ENCODE results near the gene EEF1E1. TPM values are rescaled to one million over a fixed set of nuclear protein-coding genes. Genes with fewer than 3 reads are reported as not detected.

Gene EEF1E1
- total and polyA plus RNA-seq, 4 donors = 12.9 to 30.6 (median 18.3) TPM

DNA sequence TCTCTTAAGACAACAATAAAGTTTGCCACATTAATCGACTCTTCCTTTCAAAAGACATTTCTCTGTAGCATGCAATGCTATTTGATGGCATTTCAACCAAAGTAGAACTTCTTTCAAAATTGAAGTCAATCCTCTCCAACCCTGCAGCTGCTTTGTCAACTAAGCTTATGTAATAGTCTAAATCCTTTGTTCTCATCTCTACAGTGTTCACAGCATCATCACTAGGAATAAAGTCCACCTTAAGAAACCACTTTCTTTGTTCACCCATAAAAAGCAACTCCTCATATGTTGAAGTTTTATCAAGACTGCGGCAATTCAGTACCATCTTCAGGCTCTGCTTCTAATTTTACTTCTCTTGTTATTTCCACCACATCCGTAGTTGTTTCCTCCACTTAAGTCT is 26.6 kb downstream of the EEF1E1 start:
- no peak overlapping the region for H3K27ac ChIP-seq (ENCODE audit: low read depth in 1 of 2, low read length in 2 of 2)
- H3K36me3 ChIP-seq (ENCODE audit: control insufficient read depth in 4 of 4, insufficient read depth in 3 of 4, low read depth in 1 of 4, low read length in 3 of 4) = no peaks in the 10 kb centered on the region
- no peaks in the 10 kb centered on the region for H3K27me3 ChIP-seq (ENCODE audit: control insufficient read depth in 4 of 4, insufficient read depth in 4 of 4, low read length in 3 of 4)
- WGBS = 80% methylated on average over 3 of the region's 3 CpGs
- H3K4me3 ChIP-seq (ENCODE audit: low read depth in 1 of 3, low read length in 3 of 3) = no peak overlapping the region
- H3K9ac ChIP-seq (ENCODE audit: low read depth in 1 of 2, low read length in 2 of 2) = no peak overlapping the region
- H3K9me3 ChIP-seq (ENCODE audit: control insufficient read depth in 4 of 4, low read length in 3 of 4) = no peaks in the 10 kb centered on the region
- peaks cover 5 to 24% (median 17%) of the 10 kb centered on the region in 4 donors for H3K4me1 ChIP-seq (ENCODE audit: control insufficient read depth in 4 of 4, insufficient read depth in 4 of 4, low read length in 3 of 4)
- TF ChIP-seq HNF4A (conservative IDR thresholded peaks at IDR 0.05) = peak in 1 of 2 donors; percentile 9
- no peak for TF ChIP-seq FOXA2 (IDR thresholded peaks at IDR 0.05)
- DNase-seq (ENCODE audit: low spot score) = no peak

DNA sequence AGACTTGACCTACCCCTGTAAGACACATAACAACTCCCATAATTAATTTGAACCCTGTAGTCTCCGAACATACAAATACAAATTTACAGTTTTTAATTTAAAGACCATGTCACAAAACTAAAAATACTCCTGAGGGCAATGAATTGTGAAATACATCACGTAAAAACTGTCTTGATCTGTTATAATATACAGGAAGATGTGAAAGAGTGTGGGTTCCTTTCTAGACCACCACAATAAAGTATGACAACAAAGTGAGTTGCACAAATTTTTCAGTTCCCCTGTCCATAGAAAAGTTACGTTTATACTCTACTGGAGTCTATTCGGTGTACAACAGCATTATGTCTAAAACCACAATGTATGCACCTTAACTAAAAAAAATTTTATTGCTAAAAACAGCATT is 27.2 kb downstream of the EEF1E1 start:
- H3K4me1 ChIP-seq (ENCODE audit: control insufficient read depth in 4 of 4, insufficient read depth in 4 of 4, low read length in 3 of 4) = peaks cover 3 to 20% (median 14%) of the 10 kb centered on the region in 4 donors
- H3K9me3 ChIP-seq (ENCODE audit: control insufficient read depth in 4 of 4, low read length in 3 of 4) = no peaks in the 10 kb centered on the region
- H3K4me3 ChIP-seq (ENCODE audit: low read depth in 1 of 3, low read length in 3 of 3) = no peak overlapping the region
- H3K9ac ChIP-seq (ENCODE audit: low read depth in 1 of 2, low read length in 2 of 2) = no peak overlapping the region
- TF ChIP-seq RXRA (IDR thresholded peaks at IDR 0.05) (no peak), YY1 (IDR thresholded peaks at IDR 0.05) (no peak), FOXA1 (IDR thresholded peaks at IDR 0.05) (no peak)
- H3K27me3 ChIP-seq (ENCODE audit: control insufficient read depth in 4 of 4, insufficient read depth in 4 of 4, low read length in 3 of 4) = no peaks in the 10 kb centered on the region
- no peaks in the 10 kb centered on the region for H3K36me3 ChIP-seq (ENCODE audit: control insufficient read depth in 4 of 4, insufficient read depth in 3 of 4, low read depth in 1 of 4, low read length in 3 of 4)
- DNase-seq (ENCODE audit: low spot score) = no peak
- no peak overlapping the region for H3K27ac ChIP-seq (ENCODE audit: low read depth in 1 of 2, low read length in 2 of 2)
- 91% methylated on average over 4 of the region's 4 CpGs for whole genome bisulfite sequencing

DNA sequence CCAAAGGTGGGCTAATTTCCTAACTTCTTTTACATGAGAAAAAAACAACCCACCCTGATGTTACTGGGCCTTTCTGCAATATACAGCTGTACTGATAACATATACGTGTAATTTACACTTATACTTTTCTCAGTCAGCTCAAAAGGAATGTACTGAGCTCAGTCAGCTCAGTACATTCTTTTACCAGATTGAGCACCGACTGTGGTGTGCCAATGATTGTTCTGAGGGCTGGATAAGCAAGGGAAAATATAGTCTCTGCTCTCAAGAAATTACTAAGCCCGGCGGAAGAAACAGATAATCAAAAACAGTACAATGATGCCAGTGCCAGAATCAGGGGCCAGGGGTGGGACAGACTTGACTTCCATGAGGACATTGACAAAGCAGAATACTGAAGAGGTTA is 28.1 kb downstream of the EEF1E1 start:
- TF ChIP-seq GABPA (IDR thresholded peaks at IDR 0.05 in 1 of 2, conservative IDR thresholded peaks at IDR 0.05 in 1 of 2) = no peak
- H3K9me3 ChIP-seq (ENCODE audit: control insufficient read depth in 4 of 4, low read length in 3 of 4) = no peaks in the 10 kb centered on the region
- WGBS = 75% methylated on average over 4 of the region's 4 CpGs

DNA sequence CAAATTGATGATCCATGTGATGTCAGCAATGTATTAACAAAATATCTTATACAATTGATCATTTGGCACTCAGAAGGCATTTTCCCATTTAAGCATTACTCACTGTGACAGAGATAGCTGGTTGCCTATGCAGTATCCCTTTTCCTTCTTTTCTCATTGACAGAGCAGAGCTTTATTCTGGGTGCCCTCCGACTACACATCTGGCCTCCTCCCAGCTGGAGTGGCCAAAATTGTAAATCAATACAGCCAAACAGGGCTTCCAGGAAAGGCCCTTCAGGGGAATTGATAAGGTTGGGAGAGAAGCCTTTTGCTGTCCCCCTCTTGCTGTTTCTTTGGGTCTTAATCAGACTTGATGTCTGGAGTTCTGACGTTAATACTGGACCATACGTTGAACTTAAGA is 28.6 kb downstream of the EEF1E1 start:
- H3K9me3 ChIP-seq (ENCODE audit: control insufficient read depth in 4 of 4, low read length in 3 of 4) = no peaks in the 10 kb centered on the region
- no peaks in the 10 kb centered on the region for H3K36me3 ChIP-seq (ENCODE audit: control insufficient read depth in 4 of 4, insufficient read depth in 3 of 4, low read depth in 1 of 4, low read length in 3 of 4)
- H3K27me3 ChIP-seq (ENCODE audit: control insufficient read depth in 4 of 4, insufficient read depth in 4 of 4, low read length in 3 of 4) = no peaks in the 10 kb centered on the region
- no peak overlapping the region for H3K27ac ChIP-seq (ENCODE audit: low read depth in 1 of 2, low read length in 2 of 2)
- WGBS = 34% methylated on average over 3 of the region's 3 CpGs
- TF ChIP-seq RAD21 (IDR thresholded peaks at IDR 0.05) (peak in 1 of 2 donors; percentile 23), SP1 (IDR thresholded peaks at IDR 0.05) (peak; percentile 11), HNF4A (conservative IDR thresholded peaks at IDR 0.05) (peak in 1 of 2 donors; percentile 21)
- TF ChIP-seq, protein P1, sequence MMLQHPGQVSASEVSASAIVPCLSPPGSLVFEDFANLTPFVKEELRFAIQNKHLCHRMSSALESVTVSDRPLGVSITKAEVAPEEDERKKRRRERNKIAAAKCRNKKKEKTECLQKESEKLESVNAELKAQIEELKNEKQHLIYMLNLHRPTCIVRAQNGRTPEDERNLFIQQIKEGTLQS (IDR thresholded peaks at IDR 0.05) = no peak
- no peak for DNase-seq (ENCODE audit: low spot score)
- no peak overlapping the region for H3K9ac ChIP-seq (ENCODE audit: low read depth in 1 of 2, low read length in 2 of 2)
- H3K4me3 ChIP-seq (ENCODE audit: low read depth in 1 of 3, low read length in 3 of 3) = no peak overlapping the region
- peaks cover 3 to 13% (median 9%) of the 10 kb centered on the region in 4 donors for H3K4me1 ChIP-seq (ENCODE audit: control insufficient read depth in 4 of 4, insufficient read depth in 4 of 4, low read length in 3 of 4)

More for the DNA sequence above, 28.1 kb downstream of the EEF1E1 start:
- peaks cover 3 to 15% (median 9%) of the 10 kb centered on the region in 4 donors for H3K4me1 ChIP-seq (ENCODE audit: control insufficient read depth in 4 of 4, insufficient read depth in 4 of 4, low read length in 3 of 4)
- no peak overlapping the region for H3K4me3 ChIP-seq (ENCODE audit: low read depth in 1 of 3, low read length in 3 of 3)
- no peaks in the 10 kb centered on the region for H3K27me3 ChIP-seq (ENCODE audit: control insufficient read depth in 4 of 4, insufficient read depth in 4 of 4, low read length in 3 of 4)
- no peaks in the 10 kb centered on the region for H3K36me3 ChIP-seq (ENCODE audit: control insufficient read depth in 4 of 4, insufficient read depth in 3 of 4, low read depth in 1 of 4, low read length in 3 of 4)
- H3K9ac ChIP-seq (ENCODE audit: low read depth in 1 of 2, low read length in 2 of 2) = no peak overlapping the region
- no peak for DNase-seq (ENCODE audit: low spot score)
- no peak overlapping the region for H3K27ac ChIP-seq (ENCODE audit: low read depth in 1 of 2, low read length in 2 of 2)

DNA sequence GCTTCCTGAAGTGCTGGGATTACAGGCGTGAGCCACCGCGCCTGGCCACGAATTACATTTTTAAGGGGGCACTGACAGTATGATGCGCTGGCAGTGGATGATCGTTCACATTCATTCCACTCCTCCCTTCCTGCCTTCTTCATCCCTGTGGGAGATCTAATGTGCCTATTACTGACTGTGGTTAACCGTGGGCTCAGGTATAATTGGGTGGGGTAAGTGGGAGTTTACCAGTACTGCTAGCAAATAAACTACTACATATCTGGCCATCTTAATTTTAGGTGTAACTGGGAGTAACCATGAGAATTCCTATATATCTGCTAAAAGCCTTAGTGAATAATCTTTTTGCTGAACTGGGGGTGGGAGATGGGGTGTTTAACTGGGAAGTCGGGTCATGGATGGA is 31.6 kb downstream of the EEF1E1 start:
- no peaks in the 10 kb centered on the region for H3K36me3 ChIP-seq (ENCODE audit: control insufficient read depth in 4 of 4, insufficient read depth in 3 of 4, low read depth in 1 of 4, low read length in 3 of 4)
- H3K27ac ChIP-seq (ENCODE audit: low read depth in 1 of 2, low read length in 2 of 2) = no peak overlapping the region
- H3K9me3 ChIP-seq (ENCODE audit: control insufficient read depth in 4 of 4, low read length in 3 of 4) = no peaks in the 10 kb centered on the region
- no peak overlapping the region for H3K9ac ChIP-seq (ENCODE audit: low read depth in 1 of 2, low read length in 2 of 2)
- no peak for DNase-seq (ENCODE audit: low spot score)
- 93% methylated on average over 8 of the region's 8 CpGs for WGBS
- no peaks in the 10 kb centered on the region for H3K27me3 ChIP-seq (ENCODE audit: control insufficient read depth in 4 of 4, insufficient read depth in 4 of 4, low read length in 3 of 4)
- no peak overlapping the region for H3K4me3 ChIP-seq (ENCODE audit: low read depth in 1 of 3, low read length in 3 of 3)
- H3K4me1 ChIP-seq (ENCODE audit: control insufficient read depth in 4 of 4, insufficient read depth in 4 of 4, low read length in 3 of 4) = peaks cover 3 to 13% (median 9%) of the 10 kb centered on the region in 4 donors
- TF ChIP-seq, protein P1 (IDR thresholded peaks at IDR 0.05) = no peak
- no peak for TF ChIP-seq NR2F2 (IDR thresholded peaks at IDR 0.05)
- TF ChIP-seq TAF1 (conservative IDR thresholded peaks at IDR 0.05) = no peak
- no peak for TF ChIP-seq RXRA (IDR thresholded peaks at IDR 0.05)
- no peak for TF ChIP-seq EGR1 (IDR thresholded peaks at IDR 0.05; ENCODE audit: low read depth in 2 of 2)
- TF ChIP-seq RAD21 (IDR thresholded peaks at IDR 0.05) = no peak
- TF ChIP-seq, protein P2, sequence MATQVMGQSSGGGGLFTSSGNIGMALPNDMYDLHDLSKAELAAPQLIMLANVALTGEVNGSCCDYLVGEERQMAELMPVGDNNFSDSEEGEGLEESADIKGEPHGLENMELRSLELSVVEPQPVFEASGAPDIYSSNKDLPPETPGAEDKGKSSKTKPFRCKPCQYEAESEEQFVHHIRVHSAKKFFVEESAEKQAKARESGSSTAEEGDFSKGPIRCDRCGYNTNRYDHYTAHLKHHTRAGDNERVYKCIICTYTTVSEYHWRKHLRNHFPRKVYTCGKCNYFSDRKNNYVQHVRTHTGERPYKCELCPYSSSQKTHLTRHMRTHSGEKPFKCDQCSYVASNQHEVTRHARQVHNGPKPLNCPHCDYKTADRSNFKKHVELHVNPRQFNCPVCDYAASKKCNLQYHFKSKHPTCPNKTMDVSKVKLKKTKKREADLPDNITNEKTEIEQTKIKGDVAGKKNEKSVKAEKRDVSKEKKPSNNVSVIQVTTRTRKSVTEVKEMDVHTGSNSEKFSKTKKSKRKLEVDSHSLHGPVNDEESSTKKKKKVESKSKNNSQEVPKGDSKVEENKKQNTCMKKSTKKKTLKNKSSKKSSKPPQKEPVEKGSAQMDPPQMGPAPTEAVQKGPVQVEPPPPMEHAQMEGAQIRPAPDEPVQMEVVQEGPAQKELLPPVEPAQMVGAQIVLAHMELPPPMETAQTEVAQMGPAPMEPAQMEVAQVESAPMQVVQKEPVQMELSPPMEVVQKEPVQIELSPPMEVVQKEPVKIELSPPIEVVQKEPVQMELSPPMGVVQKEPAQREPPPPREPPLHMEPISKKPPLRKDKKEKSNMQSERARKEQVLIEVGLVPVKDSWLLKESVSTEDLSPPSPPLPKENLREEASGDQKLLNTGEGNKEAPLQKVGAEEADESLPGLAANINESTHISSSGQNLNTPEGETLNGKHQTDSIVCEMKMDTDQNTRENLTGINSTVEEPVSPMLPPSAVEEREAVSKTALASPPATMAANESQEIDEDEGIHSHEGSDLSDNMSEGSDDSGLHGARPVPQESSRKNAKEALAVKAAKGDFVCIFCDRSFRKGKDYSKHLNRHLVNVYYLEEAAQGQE (IDR thresholded peaks at IDR 0.05) = no peak
- no peak for TF ChIP-seq JUND (IDR thresholded peaks at IDR 0.05)
- no peak for TF ChIP-seq GABPA (IDR thresholded peaks at IDR 0.05 in 1 of 2, conservative IDR thresholded peaks at IDR 0.05 in 1 of 2)
- no peak for TF ChIP-seq SP1 (IDR thresholded peaks at IDR 0.05)
- TF ChIP-seq, protein P3, sequence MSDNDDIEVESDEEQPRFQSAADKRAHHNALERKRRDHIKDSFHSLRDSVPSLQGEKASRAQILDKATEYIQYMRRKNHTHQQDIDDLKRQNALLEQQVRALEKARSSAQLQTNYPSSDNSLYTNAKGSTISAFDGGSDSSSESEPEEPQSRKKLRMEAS (IDR thresholded peaks at IDR 0.05) = no peak
- TF ChIP-seq HNF4G (IDR thresholded peaks at IDR 0.05) = no peak

Data from liver (tissue), 9 donors.